HepG2 (cell line): Measurements from ENCODE around the gene BMP8B.

ENCODE experiments used
- EZH2 ChIP-seq: conservative IDR thresholded peaks from 2 replicates; pipeline ENCODE4 v1.6.1; 2012; ENCODE audit warnings: mild to moderate bottlenecking, low read depth, low read length, moderate library complexity
- HMG20B ChIP-seq: conservative IDR thresholded peaks from 2 replicates; pipeline ENCODE4 v1.6.1; 2016; ENCODE audit warnings: missing genetic modification reagents, missing compliant biosample characterization
- NFE2L1 ChIP-seq: sonication (generic); formaldehyde crosslinking; IDR thresholded peaks from 2 replicates; pipeline ENCODE4 v1.4.0; 2020; ENCODE audit warnings: missing genetic modification reagents, mild to moderate bottlenecking, borderline replicate concordance
- ZFX ChIP-seq: sonication (generic); formaldehyde crosslinking; IDR thresholded peaks from 2 replicates; pipeline ENCODE4 v1.4.0; 2020; ENCODE audit warnings: mild to moderate bottlenecking, low read depth, missing genetic modification reagents, moderate library complexity
- ZNF235 ChIP-seq: sonication (generic); formaldehyde crosslinking; IDR thresholded peaks from 2 replicates; pipeline ENCODE4 v1.8.1; 2023; ENCODE audit warnings: mild to moderate bottlenecking, missing genetic modification reagents, borderline replicate concordance
- ZNF790 ChIP-seq: sonication (generic); formaldehyde crosslinking; IDR thresholded peaks from 2 replicates; pipeline ENCODE4 v1.8.0; 2022; ENCODE audit warnings: missing genetic modification reagents, mild to moderate bottlenecking, borderline replicate concordance

- TF ChIP-seq NFE2L1 (CRISPR knock-in tag) (no peak), ZFX (CRISPR knock-in tag) (no peak), EZH2 (no peak), ZNF235 (no peak), ZNF790 (CRISPR knock-in tag) (no peak), HMG20B (CRISPR knock-in tag) (no peak)
Observed at GRCh38 chr1:39760074-39761008, 28.3 kb downstream of the BMP8B start.
